Dermis microvascular lymphatic vessel endothelial cell (primary cell): ENCODE measurements around the gene OBSCN. TPM values are rescaled to one million over a fixed set of nuclear protein-coding genes. Genes with fewer than 3 reads are reported as not detected.

ENCODE experiments used
- DNase-seq, 2 donors: peaks; one replicate each; pipeline versions ENCODE4 v3.0.0 to v3.0.0-alpha.2; 2010; ENCODE audit warnings: low read depth in 2 of 2
- total RNA-seq: library from RNA; depleted of rRNA; stranded (reverse); fragments of >200 nt; gene quantifications from 2 replicates; pipeline ENCODE4 v1.2.1, GENCODE V29; 2014

Gene OBSCN
- total RNA-seq, 1 donor from 2014 or later, result 2.3 TPM

DNA sequence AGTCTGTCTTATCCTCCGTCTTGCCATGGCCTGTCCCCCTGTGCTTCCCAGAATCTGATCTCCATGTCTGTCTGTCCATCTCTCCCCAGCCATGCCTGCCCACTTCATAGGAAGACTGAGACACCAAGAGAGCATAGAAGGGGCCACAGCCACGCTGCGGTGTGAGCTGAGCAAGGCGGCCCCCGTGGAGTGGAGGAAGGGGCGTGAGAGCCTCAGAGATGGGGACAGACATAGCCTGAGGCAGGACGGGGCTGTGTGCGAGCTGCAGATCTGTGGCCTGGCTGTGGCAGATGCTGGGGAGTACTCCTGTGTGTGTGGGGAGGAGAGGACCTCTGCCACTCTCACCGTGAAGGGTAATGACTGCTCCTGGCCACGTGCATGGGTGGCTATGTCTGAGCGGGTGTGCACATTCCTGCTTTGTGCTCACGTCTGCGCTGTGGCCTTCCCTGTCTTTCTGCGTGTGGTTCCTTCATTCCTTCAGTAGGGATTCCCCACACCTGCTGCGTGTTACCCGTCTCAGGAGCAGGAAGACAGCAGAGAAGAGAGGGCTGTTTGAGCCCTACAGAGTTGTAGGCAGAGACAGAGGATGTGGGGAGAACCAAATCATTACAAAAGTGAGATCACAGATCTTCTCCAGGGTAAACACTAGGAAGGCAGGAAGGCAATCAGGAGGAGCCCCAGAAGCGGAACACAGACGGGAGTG is 80.8 kb downstream of the OBSCN start:
- no peak for DNase-seq

DNA sequence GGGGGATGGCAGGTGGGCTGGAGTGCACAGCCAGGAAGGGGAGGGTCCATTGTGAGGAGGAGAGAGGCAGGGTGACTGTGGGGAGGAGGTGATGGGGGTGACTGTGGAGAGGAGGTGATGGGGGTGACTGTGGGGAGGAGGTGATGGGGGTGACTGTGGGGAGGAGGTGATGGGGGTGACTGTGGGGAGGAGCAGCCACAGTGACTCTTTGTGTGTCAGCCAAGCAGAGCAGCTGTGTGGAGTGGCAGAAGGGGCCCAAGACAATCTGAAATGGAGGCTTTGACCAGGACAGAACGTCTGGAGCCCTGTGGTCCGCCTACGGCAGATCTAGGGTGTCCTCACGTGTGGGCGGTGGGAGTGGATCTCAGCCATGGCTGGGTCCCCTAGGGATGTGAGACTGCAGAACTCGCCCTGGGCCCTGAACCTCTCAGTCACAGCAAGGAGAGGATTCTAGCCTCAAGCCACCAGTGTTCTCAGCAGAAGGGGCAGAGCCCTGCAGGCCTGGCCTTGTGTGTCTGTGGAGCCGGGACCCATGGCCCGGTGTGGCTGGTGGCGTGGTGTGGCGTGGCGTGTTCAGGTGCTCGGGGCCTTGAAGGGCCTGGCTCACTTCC is 81.5 kb downstream of the OBSCN start:
- no peak for DNase-seq

DNA sequence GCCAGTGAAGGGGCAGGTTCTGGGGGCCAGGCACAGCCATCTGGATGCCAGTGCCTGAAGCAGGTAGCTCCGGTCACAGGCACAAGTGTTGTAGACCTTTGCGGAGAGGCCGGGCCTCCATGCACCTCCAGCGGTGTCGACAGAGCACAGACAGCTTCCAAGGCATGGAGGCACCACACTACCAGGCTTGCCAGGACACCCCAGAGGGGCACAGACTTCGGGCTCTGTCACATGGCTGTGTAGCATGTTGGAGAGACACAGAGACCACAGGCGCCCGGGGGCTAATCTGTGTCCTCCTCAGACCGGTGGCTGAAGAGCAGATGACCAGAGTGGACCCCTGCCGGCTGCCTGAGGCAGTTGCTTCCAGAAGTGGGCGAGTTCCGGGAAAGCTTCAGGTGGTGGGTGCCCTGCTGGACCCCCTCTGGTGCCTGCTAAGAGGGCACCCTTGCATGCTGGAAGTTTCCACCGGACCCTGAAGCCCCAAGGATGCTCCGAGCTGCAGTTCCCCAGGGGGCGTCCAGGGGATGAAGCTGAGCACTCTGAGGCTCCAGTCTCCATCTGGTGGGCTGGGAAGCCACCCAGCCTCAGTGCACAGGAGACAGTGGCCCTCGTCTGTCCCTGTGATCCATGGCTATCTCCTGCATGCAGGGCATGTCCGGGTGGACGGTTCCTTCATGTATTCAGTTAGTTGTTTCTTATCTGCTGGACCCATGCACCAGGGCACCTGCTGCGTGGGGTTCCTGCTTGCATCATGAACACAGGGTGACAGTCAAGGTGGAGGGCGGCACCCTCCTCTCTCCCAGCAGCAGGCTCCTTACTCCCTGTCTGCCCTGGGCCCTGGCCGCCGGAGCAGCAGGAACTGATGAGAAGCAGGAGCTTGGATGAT is 82.4 kb downstream of the OBSCN start:
- no peak for DNase-seq

DNA sequence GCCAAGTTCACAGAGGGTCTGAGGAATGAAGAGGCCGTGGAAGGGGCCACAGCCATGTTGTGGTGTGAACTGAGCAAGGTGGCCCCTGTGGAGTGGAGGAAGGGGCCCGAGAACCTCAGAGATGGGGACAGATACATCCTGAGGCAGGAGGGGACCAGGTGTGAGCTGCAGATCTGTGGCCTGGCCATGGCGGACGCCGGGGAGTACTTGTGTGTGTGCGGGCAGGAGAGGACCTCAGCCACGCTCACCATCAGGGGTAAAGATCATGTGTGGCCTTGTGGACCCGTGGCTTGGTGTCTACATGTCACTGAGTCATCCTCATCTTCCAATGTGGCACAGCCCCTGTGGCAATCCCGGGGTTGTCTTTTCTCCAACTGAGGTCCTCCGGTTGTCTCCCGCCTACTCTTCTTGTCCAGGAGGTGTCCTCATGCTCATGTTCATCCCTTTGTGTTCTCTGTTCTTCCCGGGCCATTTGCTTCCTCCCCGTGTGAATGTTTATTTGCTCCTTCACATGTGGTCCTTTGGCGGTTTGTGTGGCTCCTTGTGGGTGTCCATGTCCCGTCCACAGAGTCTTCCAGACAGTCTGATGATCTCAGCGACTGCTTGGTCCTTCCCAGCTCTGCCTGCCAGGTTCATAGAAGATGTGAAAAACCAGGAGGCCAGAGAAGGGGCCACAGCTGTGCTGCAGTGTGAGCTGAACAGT is 84.2 kb downstream of the OBSCN start:
- DNase-seq, result no peak

DNA sequence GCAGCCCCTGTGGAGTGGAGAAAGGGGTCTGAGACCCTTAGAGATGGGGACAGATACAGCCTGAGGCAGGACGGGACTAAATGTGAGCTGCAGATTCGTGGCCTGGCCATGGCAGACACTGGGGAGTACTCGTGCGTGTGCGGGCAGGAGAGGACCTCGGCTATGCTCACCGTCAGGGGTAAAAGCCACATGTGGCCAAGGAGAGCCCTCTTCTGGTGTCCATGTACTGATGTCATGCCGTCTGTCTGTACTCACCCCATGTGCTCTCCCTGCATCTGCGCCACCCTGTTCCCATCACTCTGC is 84.7 kb downstream of the OBSCN start:
- DNase-seq, result no peak

DNA sequence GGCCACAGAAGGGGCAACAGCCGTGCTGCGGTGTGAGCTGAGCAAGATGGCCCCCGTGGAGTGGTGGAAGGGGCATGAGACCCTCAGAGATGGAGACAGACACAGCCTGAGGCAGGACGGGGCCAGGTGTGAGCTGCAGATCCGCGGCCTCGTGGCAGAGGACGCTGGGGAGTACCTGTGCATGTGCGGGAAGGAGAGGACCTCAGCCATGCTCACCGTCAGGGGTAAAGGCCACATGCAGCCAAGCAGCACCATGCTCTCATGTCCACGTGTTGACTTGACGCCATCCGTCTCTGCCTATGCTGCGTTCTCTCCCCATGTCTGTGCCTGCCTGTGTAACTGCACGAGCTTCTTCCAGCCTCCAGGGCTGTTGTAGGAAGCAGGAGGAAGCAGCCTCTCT is 85.5 kb downstream of the OBSCN start:
- no peak for DNase-seq

DNA sequence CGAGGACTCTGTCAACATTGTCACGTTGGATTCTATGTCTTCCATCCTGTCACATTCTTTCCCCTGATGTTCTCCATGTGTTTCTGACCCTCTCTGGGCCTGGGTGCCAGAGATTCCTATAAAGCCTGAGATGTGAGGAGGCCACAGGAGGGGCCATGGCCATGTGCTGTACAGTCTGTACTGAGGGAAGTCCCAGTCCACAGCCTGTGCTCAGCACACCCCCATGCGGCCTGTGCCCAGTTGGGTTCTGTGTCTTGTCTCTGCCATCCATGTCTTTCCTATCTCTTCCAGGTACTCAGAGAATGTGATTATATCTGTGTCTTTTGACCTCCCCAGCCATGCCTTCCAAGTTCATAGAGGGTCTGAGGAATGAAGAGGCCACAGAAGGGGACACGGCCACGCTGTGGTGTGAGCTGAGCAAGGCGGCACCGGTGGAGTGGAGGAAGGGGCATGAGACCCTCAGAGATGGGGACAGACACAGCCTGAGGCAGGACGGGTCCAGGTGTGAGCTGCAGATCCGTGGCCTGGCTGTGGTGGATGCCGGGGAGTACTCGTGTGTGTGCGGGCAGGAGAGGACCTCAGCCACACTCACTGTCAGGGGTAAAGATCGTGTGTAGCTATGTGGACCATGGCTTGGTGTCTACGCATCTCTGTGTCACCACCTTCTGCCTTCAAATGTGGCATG is 86.1 kb downstream of the OBSCN start:
- DNase-seq, result no peak

DNA sequence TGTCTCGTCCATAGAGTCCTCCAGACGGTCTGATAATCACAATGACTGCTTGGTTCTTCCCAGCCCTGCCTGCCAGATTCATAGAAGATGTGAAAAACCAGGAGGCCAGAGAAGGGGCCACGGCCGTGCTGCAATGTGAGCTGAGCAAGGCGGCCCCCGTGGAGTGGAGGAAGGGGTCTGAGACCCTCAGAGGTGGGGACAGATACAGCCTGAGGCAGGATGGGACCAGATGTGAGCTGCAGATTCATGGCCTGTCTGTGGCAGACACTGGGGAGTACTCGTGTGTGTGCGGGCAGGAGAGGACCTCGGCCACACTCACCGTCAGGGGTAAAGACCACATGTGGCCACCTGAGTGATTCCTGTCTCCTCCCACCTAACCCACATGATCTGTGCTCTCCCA is 86.9 kb downstream of the OBSCN start:
- DNase-seq, result no peak

DNA sequence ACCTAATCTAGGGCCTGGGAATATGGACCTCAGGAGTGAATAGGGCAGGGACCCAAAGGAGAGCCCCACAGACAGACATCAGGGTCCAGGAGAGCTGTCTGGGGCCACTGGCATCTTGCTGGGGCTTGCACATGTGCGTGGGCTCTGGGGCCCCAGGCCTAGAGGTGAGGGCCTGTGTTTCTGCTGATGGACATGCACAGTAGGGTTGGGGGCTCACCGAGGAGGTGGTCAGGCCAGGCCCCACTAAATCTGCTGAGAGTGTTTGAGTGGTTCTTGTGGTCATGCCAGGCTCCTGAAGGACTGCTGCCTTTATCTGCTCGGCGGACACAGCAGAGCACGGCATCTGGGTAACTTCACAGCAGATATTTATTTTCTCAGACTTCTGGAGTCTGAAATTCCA is 87.4 kb downstream of the OBSCN start:
- DNase-seq, result no peak

DNA sequence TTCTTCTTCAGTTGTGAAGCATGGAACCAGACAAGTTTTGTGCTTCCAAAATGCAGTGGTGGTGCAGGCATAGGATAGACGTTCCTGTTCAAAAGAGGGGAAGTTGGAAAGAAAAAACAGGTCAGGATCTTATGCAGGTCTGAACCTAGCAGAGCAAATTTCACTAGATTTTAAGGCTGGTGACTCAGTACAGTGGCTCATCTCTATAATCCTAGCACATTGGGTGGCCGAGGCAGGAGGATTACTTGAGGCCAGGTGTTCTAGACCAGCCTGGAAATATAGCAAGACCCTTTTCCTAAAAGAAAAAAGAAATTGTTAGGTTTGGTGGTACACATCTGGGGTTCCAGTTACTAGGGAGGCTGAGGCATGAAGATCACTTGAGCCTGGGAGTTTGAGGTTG is 88.1 kb downstream of the OBSCN start:
- DNase-seq, result no peak

DNA sequence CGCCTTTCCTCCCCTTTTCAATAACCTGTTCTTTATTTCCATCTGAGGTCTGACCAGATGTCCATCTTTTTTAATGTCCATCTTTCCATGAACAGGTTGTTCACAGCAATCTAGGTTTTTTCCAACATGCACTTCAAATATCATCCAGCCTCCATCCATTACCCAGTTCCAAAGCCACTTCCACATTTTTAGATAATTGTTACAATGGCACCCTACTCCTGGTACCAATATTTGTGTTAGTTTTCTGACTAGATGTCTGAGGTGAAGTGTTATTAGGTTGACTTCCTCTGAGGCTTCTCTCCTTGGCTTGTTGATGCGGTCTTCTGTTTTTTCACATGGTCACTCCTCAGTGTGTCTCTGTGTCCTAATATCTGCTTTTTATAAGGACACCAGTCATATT is 89.4 kb downstream of the OBSCN start:
- DNase-seq, result no peak

DNA sequence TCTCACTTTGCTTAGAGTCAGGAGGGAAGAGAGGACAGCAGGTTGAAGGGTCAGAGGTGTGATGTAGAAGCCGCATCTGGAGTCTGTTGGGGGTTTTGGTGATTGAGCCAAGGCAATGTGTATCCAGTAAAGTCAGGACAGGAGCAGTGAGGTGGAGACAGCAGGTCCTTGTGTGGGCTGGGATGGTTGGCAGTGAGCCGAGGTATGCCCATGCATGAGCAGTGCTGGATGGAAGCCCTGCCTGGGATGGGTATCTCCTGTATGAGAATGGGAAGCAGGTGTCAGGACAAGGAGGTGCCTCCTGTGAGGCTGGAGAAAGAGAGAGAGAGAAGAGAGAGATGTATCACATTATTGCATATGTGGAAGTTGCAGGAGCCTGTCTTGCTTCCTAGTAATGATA is 90.0 kb downstream of the OBSCN start:
- no peak for DNase-seq

DNA sequence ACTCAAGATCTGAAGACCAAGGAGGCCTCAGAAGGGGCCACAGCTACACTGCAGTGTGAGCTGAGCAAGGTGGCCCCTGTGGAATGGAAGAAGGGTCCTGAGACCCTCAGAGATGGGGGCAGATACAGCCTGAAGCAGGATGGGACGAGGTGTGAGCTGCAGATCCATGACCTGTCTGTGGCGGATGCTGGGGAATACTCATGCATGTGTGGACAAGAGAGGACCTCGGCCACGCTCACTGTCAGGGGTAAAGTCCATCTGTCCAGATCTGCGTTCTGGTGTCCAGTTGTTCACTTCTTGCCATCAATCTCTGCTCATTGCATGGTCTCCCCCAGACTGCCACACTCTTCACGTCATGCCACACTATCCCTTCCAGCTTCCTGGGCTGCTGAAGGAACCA is 90.6 kb downstream of the OBSCN start:
- DNase-seq, result no peak

DNA sequence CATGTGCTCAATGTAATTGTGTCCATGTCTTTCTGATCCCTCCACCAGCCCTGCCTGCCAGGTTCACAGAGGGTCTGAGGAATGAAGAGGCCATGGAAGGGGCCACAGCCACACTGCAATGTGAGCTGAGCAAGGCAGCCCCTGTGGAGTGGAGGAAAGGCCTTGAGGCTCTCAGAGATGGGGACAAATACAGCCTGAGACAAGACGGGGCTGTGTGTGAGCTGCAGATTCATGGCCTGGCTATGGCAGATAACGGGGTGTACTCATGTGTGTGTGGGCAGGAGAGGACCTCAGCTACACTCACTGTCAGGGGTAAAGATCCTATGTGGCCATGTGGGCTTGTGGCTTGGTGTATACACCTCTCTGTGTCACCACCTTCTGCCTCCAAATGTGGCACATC is 91.4 kb downstream of the OBSCN start:
- DNase-seq, result no peak

DNA sequence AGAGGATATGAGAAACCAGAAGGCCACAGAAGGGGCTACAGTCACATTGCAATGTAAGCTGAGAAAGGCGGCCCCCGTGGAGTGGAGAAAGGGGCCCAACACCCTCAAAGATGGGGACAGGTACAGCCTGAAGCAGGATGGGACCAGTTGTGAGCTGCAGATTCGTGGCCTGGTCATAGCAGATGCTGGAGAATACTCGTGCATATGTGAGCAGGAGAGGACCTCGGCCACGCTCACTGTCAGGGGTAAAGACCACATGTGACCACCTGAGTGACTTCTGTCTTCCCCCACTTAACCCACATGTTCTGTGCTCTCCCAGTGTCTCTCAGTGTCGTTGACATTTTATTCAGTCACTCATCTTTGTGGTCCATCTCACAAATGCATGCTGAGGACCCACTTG is 92.1 kb downstream of the OBSCN start:
- no peak for DNase-seq

DNA sequence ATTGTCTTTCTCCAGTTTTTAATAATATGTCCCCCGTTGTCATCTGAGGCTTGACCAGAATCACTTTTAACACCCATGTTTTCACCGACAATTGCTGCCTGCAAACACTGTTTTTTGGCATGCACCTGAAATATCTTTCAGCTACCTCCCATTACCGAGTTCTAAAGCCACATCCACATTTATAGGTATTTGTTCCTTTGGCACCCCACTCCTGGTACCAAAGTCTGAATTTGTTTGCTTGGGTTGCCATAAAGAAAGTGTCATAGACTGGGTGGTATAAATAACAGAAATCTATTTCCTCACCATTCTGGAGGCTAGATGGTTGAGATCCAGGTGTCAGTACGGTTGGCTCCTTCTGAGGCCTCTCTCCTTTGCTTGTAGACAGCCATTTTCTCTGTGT is 94.2 kb downstream of the OBSCN start:
- DNase-seq, result no peak

DNA sequence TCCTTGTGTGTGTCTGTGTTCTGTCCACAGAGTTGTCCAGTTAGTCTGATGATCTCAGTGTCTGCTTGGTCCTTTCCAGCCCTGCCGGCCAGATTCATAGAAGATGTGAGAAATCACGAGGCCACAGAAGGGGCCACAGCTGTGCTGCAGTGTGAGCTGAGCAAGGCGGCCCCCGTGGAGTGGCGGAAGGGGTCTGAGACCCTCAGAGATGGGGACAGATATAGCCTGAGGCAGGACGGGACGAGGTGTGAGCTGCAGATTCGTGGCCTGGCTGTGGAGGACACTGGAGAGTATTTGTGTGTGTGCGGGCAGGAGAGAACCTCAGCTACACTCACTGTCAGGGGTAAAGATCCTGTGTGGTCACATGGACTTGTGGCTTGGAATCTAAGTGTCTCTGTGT is 95.8 kb downstream of the OBSCN start:
- DNase-seq, result no peak

DNA sequence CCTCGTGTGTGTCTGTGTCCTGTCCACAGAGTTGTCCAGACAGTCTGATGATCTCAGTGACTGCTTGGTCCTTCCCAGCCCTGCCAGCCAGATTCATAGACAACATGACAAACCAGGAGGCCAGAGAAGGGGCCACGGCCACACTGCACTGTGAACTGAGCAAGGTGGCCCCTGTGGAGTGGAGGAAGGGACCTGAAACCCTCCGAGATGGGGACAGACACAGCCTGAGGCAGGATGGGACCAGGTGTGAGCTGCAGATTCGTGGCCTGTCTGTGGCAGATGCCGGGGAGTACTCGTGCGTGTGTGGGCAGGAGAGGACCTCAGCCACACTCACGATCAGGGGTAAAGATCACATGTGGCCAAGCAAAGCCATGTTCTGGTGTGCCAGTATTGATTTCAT is 96.4 kb downstream of the OBSCN start:
- DNase-seq, result no peak

DNA sequence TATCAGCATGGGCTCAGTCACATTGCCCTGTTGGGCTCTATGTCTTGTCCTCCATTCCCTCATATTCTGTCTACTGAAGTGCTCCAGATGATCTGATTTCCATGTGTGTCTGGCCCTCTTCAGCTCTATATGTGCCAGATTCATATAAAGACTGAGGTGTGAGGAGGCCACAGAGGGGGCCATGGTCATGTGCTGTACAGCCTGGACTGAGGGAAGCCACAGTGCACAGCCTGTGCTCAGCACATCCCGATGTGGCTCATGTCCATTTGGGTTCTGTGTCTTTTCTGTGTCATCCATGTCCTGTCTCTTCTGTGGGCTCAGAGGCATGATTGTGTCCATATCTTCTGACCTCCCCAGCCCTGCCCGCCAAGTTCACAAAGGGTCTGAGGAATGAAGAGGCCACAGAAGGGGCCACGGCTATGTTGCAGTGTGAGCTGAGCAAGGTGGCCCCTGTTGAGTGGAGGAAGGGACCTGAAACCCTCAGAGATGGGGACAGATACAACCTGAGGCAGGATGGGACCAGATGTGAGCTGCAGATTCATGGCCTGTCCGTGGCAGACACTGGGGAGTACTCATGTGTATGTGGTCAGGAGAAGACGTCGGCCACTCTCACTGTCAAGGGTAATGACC is 97.0 kb downstream of the OBSCN start:
- no peak for DNase-seq

DNA sequence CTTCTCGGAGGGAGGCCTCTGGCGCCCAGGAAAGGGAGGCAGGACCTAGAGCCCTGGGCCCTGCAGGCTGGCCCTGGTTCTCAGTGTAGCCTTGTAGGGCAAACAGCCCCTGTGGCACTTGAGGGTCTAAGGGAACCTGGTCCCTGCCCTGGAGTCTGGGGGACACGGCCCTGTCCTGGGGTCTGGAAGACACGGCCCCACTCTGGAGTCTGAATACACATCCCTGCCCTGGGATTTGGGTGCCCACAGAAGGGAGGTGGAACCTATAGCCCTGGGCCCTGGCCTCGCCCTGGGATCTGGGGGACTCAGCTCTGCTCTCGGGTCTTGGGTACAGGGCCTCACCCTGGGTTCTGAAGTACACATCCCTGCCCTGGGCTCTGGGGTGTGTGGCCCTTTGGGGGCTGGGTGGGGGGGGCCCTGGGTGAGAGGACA is 97.9 kb downstream of the OBSCN start:
- no peak for DNase-seq
